Right hindlimb (tissue), 1 donor: ENCODE measurements around the gene NSG1.
"Not testable (repeated sequence)": the region's sequence is repeated elsewhere in the genome, so short reads cannot be mapped to it uniquely, and the experiment has no call there.

ENCODE experiments used
- DNase-seq: peaks from one replicate; pipeline ENCODE4 v3.0.0-alpha.2; 2018

Gene NSG1

DNA sequence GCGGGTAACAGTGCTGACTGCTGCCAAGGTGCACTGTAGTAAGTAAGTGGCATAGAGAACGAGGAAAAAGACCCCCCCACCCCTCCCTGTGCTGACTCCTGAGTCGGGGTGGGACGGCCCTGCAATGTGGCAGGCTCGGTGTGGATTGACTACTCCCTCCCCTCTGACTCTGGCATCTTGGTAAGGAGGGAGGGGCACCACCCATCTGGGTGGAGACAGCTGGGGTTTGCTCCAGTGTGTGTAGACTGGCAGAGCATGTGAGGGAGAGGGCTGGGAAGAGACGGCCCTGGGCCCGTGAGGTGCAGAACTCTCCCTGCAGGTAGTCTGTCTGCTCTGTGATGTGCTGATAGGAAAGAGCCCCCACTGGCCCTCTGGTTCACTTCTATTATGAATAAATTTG is 31.0 kb downstream of the NSG1 start:
- DNase-seq, result no peak

DNA sequence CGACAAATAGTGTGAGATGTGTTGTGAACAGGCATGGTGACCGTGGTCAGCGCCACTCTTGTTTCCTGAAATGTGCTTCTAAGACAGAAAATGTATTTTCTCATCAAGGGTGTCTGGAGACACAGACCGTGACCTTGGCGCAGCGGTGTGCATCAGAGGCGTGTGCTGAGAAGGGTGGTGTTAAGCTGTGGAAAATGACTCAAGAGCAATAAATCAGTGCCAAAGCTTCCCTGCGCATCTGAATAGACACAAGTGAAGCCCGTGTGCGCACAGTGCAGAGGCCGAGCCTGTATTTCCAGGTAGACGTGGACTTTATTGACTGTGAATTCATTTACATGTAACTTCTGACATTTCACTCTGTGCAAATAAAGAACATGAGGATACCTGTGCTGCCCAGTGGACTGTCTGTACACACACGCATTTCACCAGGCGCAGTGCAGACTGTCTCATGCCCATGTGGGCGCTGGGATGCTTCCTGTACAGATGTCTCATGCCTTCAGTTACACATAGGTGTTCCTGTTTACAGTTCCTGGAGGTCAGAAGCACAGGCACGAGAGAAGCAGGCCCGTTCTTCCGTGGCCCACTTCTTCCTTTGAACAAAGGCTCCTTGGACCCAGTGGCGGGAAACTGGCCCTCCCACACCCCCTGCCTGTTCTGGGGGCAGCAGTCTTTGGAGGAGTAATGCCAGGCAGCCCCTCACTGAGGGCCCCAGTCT is 31.9 kb downstream of the NSG1 start:
- DNase-seq, result no peak

GRCh38 chr4:4419896-4420295 is 33.0 kb downstream of the NSG1 start:
- DNase-seq, result no peak

GRCh38 chr4:4420421-4420820 is 33.5 kb downstream of the NSG1 start:
- no peak for DNase-seq

DNA sequence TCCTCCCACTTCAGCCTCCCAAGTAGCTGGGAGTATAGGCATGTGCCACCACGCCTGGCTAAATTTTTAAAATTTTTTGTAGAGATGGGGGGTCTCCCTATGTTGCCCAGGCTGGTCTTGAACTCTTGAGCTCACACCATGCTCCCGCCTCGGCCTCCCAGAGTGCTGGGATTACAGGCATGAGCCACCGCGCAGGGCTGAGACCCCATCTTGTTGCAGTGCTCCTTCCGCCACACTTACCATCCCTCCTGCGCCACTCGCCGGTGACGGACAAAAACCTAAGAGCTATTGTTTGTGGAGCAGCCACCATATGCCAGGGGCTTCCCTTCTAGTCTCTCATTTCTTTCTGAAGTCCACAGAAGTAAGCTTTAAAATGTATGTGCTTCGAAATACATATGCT is 34.5 kb downstream of the NSG1 start:
- DNase-seq, result no peak

DNA sequence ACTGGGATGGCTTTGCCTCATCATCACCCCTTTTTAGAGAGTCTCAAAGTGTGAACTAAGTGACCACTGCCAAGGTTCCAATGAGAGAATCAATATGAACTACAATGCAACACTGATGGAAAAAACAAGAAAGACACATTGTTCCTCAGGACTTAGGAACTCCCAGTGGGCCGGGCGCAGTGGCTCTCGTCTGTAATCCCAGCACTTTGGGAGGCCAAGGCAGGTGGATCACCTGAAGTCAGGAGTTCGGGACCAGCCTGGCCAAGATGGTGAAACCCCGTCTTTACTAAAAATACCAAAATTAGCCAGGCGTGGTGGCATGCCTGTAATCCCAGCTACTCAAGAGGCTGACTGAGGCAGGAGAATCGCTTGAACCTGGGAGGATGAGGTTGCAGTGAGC is 35.2 kb downstream of the NSG1 start:
- not testable (repeated sequence) for DNase-seq

GRCh38 chr4:4422856-4423499 is 36.1 kb downstream of the NSG1 start:
- no peak for DNase-seq

DNA sequence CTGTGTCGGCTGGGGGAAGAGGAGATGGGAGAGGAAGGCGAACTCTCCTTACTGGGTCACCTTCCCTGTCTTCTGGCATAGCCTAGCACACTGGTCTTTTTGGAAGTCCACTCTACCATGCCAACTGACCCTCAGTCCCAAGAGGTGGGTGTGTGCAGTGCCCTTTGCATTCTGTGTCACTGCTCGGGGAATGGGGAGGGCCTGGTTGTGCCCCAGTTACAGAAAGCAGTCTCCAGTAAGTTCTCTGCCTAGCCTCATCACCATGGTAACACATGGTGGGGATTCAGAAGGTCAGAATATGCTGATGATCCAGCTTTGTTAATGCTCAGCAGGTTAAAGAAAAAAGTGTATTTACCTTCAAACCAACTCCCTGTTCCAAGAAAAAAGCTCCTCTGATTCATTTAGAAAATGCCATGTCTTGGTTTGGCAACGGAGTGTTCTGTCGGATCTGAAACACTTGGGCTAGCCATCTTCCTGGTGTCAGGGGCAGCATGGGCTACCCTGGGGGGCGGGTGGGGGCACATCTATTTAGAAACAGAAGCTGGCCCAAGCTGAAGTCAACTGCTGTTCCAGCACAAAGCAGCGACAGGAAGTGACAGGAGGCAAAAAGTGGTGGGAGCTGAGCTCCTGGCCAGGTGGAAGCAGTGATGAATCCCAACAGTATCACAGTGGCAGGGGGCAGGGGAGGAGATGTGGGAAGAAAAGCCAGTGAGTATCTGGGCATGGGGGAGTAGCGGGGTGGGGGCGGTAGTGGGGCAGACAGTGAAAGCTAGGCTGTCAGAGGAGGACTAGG is 37.0 kb downstream of the NSG1 start:
- DNase-seq, result no peak

GRCh38 chr4:4424499-4425115 is 37.7 kb downstream of the NSG1 start:
- DNase-seq, result no peak

DNA sequence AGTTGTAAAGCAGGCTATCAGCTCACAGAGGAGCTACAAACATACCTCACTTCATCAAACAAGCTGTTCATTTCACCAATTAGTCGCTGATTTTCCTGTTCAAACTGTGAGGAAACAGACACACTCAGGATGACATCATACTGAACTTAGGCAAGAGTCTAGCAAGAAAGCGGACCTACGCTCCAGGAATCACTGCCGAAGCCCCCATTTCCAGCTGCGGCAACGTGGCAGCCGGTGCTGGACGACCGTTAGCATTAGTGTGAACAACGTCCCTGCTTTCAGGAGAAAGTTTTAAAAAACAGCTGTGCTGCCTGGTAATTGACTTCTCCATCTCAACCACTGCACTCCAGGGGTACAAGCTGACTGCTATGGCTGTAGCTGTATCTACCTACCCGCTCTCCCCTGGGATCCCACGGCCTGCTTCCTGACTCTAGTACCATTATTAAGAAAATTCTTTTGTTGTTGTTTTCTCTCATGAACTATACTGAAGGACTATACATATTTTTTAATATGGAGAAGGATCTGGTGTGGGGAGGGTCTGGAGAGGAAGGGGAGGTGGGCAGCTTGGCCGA is 38.3 kb downstream of the NSG1 start:
- no peak for DNase-seq

- no peak for DNase-seq
Measured at GRCh38 chr4:4425696-4426095, 38.8 kb downstream of the NSG1 start.

GRCh38 chr4:4426511-4427120 is 39.7 kb downstream of the NSG1 start:
- no peak for DNase-seq

DNA sequence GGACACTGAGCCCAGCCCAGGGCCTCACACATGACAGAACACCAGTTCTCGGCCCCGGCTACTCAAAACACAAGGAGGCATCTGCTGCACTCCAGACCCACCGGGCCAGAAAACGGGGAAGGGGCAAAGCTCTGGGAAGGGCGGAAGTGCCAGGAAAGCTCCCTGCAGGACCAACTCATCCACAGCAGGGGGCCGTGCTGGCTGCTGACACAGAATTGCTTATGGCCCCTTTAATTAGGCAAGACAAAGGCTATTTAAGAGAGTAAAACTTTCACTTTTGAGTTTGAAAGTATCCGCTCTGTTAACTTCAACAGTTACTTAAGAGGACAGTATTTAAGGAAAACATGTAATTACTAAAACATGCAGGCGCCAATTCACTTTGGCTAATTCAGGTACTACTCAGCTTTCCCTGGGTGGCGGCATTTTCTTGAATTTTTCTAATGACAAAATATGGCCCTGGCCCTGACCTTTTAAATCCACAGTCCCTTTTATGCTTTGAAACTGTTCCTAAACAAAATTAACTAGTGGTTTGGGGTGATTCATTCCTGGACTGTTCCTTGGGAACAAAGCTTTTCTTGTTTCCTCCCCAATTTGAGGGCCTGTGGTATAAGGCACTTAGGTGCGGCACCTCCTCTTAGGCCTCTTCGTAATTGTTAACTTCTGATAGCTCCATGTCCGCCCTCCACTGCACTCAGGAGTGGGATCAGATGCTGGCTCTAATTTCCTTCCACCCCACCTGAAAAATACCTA is 40.4 kb downstream of the NSG1 start:
- no peak for DNase-seq

DNA sequence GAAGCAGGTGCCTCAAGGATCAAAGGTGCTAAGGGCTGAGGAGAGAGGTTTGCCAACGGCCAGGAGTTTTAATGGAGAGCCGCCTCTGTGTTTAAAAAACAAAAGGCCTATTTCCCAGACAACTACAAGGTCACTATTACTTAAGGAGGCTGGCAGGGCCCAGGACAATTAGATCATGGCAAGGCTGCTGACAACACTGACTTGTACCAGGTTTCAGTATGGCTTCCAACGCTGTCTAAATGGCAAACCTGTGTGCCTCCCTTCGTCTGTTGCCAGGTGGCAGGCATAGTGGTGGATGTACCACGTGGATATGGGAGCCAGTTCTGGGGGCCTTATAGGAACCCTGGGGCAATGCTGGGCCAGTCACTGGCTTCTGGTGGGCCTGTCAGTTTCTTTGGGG is 41.0 kb downstream of the NSG1 start:
- DNase-seq, result no peak

- no peak for DNase-seq
Measured at GRCh38 chr4:4428966-4429875, 42.3 kb downstream of the NSG1 start.

- no peak for DNase-seq
Measured at GRCh38 chr4:4430492-4431195, 43.7 kb downstream of the NSG1 start.

DNA sequence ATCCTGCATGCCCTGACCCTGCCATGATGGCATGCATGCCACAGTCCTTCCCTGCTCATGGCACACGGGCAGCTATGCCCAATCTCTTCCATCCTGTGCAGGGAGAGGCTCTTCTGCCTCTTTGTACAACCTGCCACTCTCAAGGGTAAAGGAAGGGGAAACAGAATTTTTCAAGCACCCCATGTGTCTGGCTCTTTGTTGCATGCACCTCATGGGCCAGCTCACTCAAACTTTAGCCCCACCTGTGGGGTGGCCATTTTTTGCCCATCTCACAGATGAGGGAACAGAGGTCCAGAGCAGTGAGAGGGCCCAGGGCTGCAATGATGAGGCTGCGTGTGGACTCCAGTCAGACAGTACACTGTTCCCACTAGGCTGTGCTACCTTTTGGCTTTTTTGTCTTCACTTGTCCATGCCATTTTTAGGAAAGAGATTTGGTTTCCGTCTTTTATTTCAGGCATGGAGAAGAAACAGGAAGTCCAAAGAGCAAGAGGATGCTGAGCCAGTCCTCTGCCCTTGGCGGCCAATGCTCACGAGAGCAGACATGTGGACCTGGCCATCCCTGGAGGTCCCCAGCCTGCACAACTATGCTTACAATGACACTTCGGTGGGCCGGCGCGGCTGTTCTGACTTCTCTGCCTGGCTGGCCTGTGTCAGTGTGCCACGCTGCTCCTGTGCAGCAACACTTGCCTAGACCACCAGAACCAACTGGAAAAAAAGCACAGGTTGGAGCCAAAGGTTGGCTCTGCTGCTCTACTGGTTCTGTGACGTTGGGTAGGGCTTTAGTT is 45.6 kb downstream of the NSG1 start:
- DNase-seq, result no peak

- no peak for DNase-seq
Measured at GRCh38 chr4:4433941-4434340, 47.0 kb downstream of the NSG1 start.

- DNase-seq, result no peak
Measured at GRCh38 chr4:4436244-4436823, 49.4 kb downstream of the NSG1 start.
